22Rv1 (cell line): Measurements from ENCODE around the gene CAPN10.

Experiments
- ZFX ChIP-seq: fragments of 450-650 bp; IDR thresholded peaks from 2 replicates; pipeline ENCODE4 v1.6.1; 2017; ENCODE audit warnings: antibody characterized with exemption, borderline replicate concordance
- TF ChIP-seq, protein P1 (sequence below): fragments of 450-650 bp; IDR thresholded peaks from 2 replicates; pipeline ENCODE4 v1.5.1; 2017; ENCODE audit warnings: mild to moderate bottlenecking

GRCh38 chr2:240585681-240586197 lies 795 bp upstream of the CAPN10 start:
- TF ChIP-seq, protein P1, sequence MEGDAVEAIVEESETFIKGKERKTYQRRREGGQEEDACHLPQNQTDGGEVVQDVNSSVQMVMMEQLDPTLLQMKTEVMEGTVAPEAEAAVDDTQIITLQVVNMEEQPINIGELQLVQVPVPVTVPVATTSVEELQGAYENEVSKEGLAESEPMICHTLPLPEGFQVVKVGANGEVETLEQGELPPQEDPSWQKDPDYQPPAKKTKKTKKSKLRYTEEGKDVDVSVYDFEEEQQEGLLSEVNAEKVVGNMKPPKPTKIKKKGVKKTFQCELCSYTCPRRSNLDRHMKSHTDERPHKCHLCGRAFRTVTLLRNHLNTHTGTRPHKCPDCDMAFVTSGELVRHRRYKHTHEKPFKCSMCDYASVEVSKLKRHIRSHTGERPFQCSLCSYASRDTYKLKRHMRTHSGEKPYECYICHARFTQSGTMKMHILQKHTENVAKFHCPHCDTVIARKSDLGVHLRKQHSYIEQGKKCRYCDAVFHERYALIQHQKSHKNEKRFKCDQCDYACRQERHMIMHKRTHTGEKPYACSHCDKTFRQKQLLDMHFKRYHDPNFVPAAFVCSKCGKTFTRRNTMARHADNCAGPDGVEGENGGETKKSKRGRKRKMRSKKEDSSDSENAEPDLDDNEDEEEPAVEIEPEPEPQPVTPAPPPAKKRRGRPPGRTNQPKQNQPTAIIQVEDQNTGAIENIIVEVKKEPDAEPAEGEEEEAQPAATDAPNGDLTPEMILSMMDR = no peak
- no peak for TF ChIP-seq ZFX
